NCI-H69 (cell line): ENCODE results near the gene RASGRP4.
"Not testable (repeated sequence)": the region's sequence is repeated elsewhere in the genome, so short reads cannot be mapped to it uniquely, and the experiment has no call there.

Experiments used
- DNase-seq: peaks from one replicate; lab custom pipeline; 2025; lab: John Stamatoyannopoulos, UW

Gene RASGRP4

GRCh38 chr19:38425810-38426466, at the start of gene RASGRP4:
RASGRP4 (minus strand) TSS chr19:38426219; CDS start chr19:38426091, 128 bp downstream.
- DNase-seq: no peak

DNA sequence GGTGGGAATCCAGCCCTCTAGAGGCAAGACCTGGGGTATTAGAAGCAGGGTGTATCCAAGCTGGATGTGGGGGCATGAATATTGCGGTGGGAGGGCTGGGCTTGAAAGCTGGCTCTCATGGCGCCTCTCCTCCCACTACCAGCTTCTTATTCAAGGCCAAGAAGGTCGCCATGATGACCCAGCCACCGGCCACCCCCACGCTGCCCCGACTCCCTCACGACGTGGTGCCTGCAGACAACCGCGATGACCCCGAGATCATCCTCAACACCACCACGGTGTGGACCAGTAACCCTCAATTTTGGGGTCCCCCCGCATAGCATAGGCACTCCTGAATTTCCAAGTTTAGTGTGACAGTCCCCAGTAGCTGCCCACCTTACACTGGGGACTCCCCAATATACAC, 49.2 kb upstream of the RASGRP4 start:
- no peak for DNase-seq

DNA sequence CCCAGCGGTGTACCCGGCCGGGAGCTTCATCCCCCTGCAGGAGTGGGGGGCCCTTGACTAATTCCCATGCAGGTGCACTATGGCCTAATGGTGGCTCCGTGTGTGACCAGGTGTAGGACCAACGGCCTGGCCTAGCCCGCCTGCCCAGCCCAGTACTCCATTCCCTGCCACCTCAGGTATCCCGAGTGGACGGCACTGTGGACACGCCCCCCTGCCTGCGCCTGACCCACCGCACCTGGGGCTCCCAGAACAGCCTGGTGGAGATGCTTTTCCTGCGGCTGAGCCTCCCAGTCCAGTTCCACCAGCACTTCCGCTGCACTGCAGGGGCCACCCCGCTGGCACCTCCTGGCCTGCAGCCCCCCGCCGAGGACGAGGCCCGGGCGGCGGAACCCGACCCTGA, 47.2 kb upstream of the RASGRP4 start:
- DNase-seq: no peak

- not testable (repeated sequence) for DNase-seq
Measured at GRCh38 chr19:38472725-38473124, 46.7 kb upstream of the RASGRP4 start.

DNA sequence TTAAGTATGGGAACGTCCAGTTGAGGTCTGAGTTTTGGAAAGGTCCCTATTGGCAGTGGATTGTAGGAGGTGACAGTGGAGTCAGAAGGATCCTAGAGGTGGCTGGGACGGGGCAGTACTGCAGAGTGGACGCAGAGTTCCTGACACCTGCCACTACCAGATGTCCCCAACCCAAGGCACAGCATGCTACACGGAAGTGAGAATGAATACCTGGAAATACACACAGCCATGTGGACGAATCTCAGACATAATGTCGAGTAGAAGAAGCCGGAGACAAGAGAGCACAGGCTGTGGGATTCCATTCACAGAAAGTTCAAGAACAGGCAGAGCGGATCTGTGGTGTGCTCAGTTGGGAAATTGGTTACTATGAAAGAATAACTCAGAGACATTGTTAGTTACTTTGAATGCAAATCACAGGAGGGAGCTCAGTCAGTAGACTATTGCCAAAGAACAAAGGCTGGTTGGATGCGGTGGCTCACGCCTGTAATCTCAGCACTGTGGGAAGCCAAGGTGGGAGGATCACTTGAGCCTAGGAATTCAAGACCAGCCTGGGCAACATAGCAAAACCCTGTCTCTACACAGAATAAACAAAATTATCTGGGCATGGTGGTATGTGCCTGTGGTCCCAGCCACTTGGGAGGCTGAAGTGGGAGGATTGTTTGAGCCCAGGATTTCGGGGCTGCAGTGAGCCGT, 44.9 kb upstream of the RASGRP4 start:
- DNase-seq: no peak

- DNase-seq: no peak
Measured at GRCh38 chr19:38469151-38469550, 43.1 kb upstream of the RASGRP4 start.

GRCh38 chr19:38467541-38468525, 41.8 kb upstream of the RASGRP4 start:
- DNase-seq: no peak

GRCh38 chr19:38466050-38466449, 40.0 kb upstream of the RASGRP4 start:
- no peak for DNase-seq

GRCh38 chr19:38464421-38465082, 38.5 kb upstream of the RASGRP4 start:
- no peak for DNase-seq

DNA sequence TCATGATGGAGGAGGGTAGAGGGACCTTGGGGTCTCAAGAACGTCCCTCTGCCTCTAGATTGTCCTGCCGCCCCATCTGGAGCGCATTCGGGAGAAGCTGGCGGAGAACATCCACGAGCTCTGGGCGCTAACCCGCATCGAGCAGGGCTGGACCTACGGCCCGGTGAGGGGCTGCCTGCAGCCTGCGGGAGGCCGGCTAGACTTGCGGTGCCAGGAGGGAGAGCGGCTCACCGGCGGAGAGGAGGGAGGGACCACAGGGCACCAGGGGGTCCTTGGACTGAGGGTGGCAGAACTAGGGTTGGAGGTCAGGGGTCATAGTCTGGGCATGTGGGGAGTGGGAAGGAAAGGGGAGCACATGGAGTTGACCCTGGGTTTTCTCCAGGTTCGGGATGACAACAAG, 37.3 kb upstream of the RASGRP4 start:
- DNase-seq: no peak

DNA sequence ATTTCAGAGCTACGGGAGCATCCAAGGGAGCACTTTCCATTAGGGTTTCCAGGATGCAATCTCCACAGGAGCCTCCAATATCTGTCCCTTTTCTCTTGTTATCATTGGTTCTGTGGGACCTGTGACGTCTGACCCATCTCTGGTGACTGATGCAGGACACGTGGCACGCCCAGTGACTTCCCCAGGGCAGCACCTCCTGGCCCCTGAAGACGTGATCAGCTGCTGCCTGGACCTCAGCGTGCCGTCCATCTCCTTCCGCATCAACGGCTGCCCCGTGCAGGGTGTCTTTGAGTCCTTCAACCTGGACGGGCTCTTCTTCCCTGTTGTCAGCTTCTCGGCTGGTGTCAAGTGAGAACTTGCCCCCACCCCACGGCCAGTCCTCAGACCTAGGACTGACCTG, 33.0 kb upstream of the RASGRP4 start:
- DNase-seq: no peak

DNA sequence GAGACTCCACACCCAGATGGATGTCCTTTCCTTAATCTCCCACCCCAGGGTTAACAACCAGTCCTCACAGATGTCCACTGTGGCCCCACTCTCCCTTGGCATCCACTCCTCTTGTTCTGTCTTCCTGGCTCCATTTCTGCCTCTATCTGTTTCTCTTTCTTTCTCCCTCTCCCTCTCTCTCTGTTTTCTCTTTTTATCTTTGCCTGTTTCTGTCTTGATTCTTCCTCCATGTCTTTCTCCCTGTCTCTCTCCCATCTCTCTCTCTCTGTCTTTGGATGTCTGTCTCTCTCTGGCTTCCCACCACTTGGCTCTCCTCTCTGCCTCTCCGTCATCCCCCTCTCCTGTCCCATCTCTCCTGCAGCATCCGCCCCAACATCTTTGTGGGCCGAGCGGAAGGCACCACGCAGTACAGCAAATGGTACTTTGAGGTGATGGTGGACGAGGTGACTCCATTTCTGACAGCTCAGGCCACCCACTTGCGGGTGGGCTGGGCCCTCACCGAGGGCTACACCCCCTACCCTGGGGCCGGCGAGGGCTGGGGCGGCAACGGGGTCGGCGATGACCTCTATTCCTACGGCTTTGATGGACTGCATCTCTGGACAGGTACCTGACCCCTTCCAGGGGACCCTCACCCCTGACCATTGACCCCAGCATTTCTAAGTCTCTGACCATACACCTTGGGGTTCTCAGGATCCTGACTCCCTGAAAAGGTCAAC, 31.8 kb upstream of the RASGRP4 start:
- no peak for DNase-seq

DNA sequence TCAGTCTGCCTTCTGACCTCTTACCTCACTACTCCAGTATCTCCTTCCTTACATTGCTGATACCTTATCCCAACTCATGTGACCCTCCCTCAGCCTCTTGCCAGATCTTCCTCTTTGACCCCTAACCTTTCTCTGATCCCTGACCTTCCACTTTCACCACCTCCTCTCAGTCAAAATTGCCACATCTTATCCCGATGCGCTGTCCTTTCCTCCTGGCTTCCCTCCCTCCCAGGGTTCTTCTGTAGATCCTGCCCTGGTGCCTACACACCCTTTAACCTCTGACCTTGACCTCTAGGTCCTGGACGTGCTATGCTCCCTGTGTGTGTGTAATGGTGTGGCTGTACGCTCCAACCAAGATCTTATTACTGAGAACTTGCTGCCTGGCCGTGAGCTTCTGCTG, 31.2 kb upstream of the RASGRP4 start:
- no peak for DNase-seq

DNA sequence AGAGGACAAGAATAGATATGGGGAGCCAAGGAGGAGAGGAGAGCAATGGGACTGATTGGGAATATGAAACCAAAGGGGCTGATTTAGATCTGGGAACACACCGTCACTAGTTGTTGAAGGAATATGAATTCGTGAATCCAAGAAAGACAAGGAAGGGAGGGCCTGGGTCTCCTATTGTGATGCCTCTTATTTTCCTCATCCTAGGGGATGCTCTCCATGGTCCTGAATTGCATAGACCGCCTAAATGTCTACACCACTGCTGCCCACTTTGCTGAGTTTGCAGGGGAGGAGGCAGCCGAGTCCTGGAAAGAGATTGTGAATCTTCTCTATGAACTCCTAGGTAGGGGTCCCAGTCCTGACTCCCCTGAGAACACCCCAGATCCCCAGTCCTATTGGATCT, 29.0 kb upstream of the RASGRP4 start:
- no peak for DNase-seq

DNA sequence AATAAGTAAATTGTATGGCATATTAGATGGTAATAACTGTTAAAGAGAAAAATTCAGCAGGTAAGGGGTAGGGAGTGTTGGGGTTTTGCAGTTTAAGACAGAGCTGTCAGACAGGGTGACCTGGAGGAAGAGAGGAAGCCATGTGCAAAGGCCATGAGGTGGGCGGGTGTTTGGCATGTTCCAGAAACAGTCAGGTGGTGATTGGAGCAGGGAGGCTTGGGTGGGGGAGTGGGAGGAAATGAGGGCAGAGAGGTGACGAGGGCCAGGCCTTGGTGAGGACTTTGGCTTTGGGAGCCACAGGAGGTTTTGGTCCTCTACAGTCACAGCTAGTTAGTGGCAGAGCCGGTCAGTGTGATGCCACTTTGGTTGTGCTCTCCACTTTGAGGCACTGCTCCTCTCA, 27.6 kb upstream of the RASGRP4 start:
- DNase-seq: no peak

DNA sequence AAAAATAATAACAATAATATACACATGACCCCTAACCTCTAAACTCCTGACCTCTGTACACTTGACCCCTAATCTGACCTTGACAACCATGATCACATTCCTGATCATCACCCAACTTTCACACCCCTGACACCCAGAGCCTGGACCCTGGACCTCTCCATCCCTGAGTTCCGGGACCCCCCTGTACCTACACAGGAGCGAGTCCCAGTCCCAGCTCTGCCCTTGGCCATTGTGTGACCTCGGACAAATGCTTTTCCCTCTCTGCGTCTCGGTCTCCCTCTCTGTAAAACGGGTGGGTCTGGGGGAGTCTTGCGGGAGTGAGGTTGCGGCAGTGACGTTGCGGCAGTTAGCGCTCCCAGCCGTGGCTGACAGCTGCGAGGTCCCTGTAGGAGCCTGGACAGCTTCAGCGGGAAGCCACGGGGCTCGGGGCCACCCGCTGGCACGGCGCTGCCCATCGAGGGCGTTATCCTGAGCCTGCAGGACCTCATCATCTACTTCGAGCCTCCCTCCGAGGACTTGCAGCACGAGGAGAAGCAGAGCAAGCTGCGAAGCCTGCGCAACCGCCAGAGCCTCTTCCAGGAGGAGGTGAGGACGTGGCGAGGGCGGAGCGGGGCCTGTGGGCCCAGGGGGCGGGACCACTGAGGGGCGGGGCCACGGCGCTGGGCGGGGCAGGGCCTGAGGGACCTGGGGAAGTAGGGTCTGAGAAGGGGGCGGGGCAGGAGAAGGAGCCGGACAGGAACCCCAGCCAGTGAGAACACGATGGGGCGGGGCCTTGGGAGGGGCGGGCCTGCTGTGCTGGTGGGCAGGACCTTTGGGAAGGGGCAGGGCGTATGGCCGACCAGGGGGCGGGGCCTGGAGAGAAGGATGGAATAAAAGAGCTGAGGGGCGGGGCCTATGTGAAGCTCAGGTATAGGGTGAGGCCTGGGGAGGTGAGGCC, 26.7 kb upstream of the RASGRP4 start:
- peak; percentile 34 for DNase-seq

- no peak for DNase-seq
Measured at GRCh38 chr19:38451629-38452028, 25.6 kb upstream of the RASGRP4 start.

GRCh38 chr19:38451036-38451435, 25.0 kb upstream of the RASGRP4 start:
- DNase-seq: no peak

DNA sequence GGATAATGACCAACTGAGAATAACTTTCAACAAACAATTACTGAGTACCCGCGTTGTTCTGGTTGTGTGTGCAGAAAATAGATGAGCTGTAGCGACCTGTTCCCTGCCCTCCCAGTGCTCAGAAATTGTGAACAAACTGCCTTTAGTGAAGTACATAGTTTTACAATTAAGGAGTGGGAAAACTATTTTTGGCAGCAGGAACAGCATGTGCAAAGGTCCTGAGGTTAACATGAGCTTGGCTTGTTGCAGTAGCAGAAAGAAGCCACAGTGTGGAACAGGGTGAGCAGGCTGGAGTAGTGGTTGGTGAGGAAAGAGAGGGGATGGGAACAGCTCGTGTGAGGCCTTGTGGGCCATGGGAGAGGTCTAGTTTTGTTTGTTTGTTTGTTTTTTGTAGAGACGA, 23.5 kb upstream of the RASGRP4 start:
- no peak for DNase-seq

GRCh38 chr19:38448225-38448624, 22.2 kb upstream of the RASGRP4 start:
- DNase-seq: no peak
